BLaER1 (cell line): ENCODE results near the gene KLHDC4.

ENCODE experiments used
- H3K27ac ChIP-seq: shearing (Covaris generic); formaldehyde crosslinking; 2 replicates; pipeline ENCODE4 v1.8.1; 2022
- H3K27me3 ChIP-seq: shearing (Covaris generic); formaldehyde crosslinking; 2 replicates; pipeline ENCODE4 v1.8.1; 2022
- H3K36me3 ChIP-seq: shearing (Covaris generic); formaldehyde crosslinking; 2 replicates; pipeline ENCODE4 v1.8.1; 2022
- H3K4me1 ChIP-seq: shearing (Covaris generic); formaldehyde crosslinking; 2 replicates; pipeline ENCODE4 v1.8.1; 2022
- H3K4me2 ChIP-seq: shearing (Covaris generic); formaldehyde crosslinking; 2 replicates; pipeline ENCODE4 v1.8.1; 2022
- H3K4me3 ChIP-seq: shearing (Covaris generic); formaldehyde crosslinking; 2 replicates; pipeline ENCODE4 v1.8.1; 2022
- H3K9ac ChIP-seq: shearing (Covaris generic); formaldehyde crosslinking; 2 replicates; pipeline ENCODE4 v1.8.1; 2022
- H3K9me3 ChIP-seq: shearing (Covaris generic); formaldehyde crosslinking; 2 replicates; pipeline ENCODE4 v1.8.1; 2022
- H4K20me1 ChIP-seq: shearing (Covaris generic); formaldehyde crosslinking; 2 replicates; pipeline ENCODE4 v1.8.1; 2022
- Cebpa-rat ChIP-seq: shearing (Covaris generic); IDR thresholded peaks from 2 replicates; pipeline ENCODE4 v1.8.1; 2022

KLHDC4 gene

DNA sequence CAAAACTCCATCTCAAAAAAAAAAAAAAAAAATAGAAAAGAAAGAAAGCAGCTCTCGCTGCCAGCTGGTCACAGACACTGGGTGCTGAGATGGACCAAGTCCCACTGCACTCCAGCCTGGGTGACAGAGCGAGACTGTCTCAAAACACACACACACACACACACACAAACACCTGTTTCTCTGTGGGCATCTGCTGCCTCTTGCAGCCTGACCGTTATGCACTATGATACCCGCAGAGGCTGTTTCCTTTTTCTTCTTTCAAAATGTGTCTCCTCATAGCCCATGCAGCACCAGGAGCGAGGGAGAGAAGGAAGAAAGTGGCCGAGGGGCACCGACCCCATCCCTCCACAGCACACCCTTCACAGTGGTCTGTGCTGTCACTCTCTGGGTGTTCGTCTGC is 36.9 kb upstream of the KLHDC4 start:
- Histone ChIP-seq H4K20me1 (no peaks in the 10 kb centered on the region), H3K4me1 (peaks cover 82% of the 10 kb centered on the region), H3K36me3 (no peaks in the 10 kb centered on the region), H3K9me3 (no peaks in the 10 kb centered on the region), H3K27me3 (no peaks in the 10 kb centered on the region), H3K4me3 (peak overlapping the region; percentile 42; the same call in 1 of the 2 replicates), H3K27ac (peak overlapping the region; percentile 97), H3K4me2 (peak overlapping the region; percentile 94), H3K9ac (peak overlapping the region; percentile 72)
- TF ChIP-seq Cebpa-rat: no peak

DNA sequence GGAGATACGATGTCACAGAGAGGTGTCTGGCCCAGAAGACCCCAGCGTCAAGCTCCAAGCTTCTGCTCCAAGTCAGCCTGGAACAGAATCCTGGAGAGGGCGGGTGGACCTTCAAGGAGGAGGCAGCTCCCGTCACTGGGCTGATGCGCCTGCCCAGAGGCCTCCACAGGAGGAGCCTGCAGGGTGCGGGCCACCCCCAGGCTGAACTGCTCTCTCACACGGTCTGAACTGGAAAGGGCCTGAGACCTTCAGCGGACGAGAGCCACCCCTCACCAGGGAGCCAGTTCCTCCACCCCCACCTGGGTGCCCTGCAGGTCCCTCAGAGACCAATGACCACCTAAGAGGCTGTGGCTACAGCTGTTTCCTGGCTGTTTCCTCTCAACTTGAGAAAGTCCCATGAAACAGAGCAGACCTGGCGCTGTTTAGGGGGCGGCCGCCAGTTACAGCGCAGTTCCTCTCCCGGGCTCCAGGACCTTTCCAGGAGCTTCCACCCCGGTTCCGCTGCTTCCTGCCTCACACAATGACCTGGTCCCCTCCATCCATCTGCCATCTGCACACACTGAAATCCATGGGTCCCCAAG is 36.0 kb upstream of the KLHDC4 start:
- H3K4me2 ChIP-seq: peak overlapping the region; percentile 94

GRCh38 chr16:87800497-87800896 is 34.7 kb upstream of the KLHDC4 start:
- Histone ChIP-seq H3K27me3 (no peaks in the 10 kb centered on the region), H3K36me3 (no peaks in the 10 kb centered on the region), H3K9ac (no peak overlapping the region), H3K9me3 (no peaks in the 10 kb centered on the region), H3K27ac (peak overlapping the region; percentile 36; the same call in 1 of the 2 replicates), H3K4me3 (no peak overlapping the region), H4K20me1 (no peaks in the 10 kb centered on the region), H3K4me1 (peaks cover 75% of the 10 kb centered on the region), H3K4me2 (peak overlapping the region; percentile 94)
- no peak for TF ChIP-seq Cebpa-rat

More for the DNA sequence above, 36.0 kb upstream of the KLHDC4 start:
- peak overlapping the region; percentile 42; the same call in 1 of the 2 replicates for H3K4me3 ChIP-seq
- no peak for TF ChIP-seq Cebpa-rat
- H3K36me3 ChIP-seq: no peaks in the 10 kb centered on the region
- peak overlapping the region; percentile 97 for H3K27ac ChIP-seq
- no peaks in the 10 kb centered on the region for H3K27me3 ChIP-seq
- peak overlapping the region; percentile 72 for H3K9ac ChIP-seq
- H3K4me1 ChIP-seq: peaks cover 81% of the 10 kb centered on the region
- H3K9me3 ChIP-seq: no peaks in the 10 kb centered on the region
- H4K20me1 ChIP-seq: no peaks in the 10 kb centered on the region

- H3K4me1 ChIP-seq: peaks cover 73% of the 10 kb centered on the region
Measured at GRCh38 chr16:87795336-87795735, 29.6 kb upstream of the KLHDC4 start.

DNA sequence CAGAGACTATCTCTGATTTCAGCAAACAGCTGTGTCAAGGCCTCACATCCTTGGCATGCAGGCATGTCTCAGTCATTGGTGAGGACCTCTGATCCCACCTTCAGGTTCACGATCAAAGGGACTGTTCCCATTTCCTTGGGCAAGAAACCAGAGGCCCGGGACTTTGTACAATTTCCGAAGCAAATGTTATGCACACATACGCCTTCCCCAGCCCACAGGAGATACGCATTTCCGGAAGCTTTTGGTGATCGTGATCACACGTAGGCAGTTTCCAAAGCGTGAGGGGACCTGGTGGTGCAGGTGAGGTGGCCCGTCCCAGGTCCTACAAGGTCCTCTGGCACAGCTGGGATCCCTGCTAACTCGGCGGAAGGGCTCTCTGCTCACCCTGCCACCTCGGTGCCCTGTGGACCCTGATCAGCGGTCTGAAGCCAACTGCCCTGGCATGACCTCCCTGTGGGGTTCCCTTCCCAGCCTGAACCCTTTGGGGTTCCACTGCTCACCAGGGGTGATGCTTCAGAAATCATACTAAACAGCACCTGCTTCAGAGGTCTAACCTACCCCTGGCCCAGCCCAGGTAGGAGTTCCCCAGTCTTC is 28.8 kb upstream of the KLHDC4 start:
- TF ChIP-seq Cebpa-rat: no peak
- Histone ChIP-seq H3K4me3 (no peak overlapping the region), H3K4me2 (peak overlapping the region; percentile 82), H3K27me3 (no peaks in the 10 kb centered on the region), H3K9me3 (no peaks in the 10 kb centered on the region), H4K20me1 (no peaks in the 10 kb centered on the region), H3K36me3 (no peaks in the 10 kb centered on the region), H3K27ac (peak overlapping the region; percentile 58), H3K9ac (peak overlapping the region; percentile 26; the same call in 1 of the 2 replicates), H3K4me1 (peaks cover 68% of the 10 kb centered on the region)

More at GRCh38 chr16:87795336-87795735, 29.6 kb upstream of the KLHDC4 start:
- TF ChIP-seq Cebpa-rat: no peak
- Histone ChIP-seq H3K4me3 (no peak overlapping the region), H3K36me3 (no peaks in the 10 kb centered on the region), H3K9me3 (no peaks in the 10 kb centered on the region), H3K27me3 (no peaks in the 10 kb centered on the region), H3K9ac (no peak overlapping the region; the same call in 1 of the 2 replicates), H3K27ac (peak overlapping the region; percentile 58), H3K4me2 (peak overlapping the region; percentile 82), H4K20me1 (no peaks in the 10 kb centered on the region)

DNA sequence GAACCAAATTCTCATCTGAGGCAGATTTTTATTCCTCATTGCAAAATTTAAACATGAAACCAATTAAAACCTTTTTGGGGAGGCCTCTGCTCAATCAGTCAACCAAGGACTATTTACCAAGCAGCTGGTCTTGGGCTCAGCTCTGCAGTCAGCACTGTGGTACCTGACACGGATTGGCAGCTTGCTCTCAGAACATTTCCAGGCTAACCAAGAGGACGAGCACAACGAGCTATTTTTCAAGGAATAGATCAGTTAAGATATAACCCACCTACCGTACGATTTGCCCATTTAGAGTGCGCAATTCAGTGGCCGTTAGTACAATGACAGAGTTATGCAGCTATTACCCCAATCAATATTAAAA is 26.4 kb upstream of the KLHDC4 start:
- H3K4me3 ChIP-seq: no peak overlapping the region
- peaks cover 66% of the 10 kb centered on the region for H3K4me1 ChIP-seq
- H3K9ac ChIP-seq: no peak overlapping the region
- TF ChIP-seq Cebpa-rat: no peak
- peak overlapping the region; percentile 82 for H3K4me2 ChIP-seq
- H3K27ac ChIP-seq: no peak overlapping the region
- no peaks in the 10 kb centered on the region for H3K36me3 ChIP-seq
- no peaks in the 10 kb centered on the region for H3K9me3 ChIP-seq
- H4K20me1 ChIP-seq: no peaks in the 10 kb centered on the region
- H3K27me3 ChIP-seq: no peaks in the 10 kb centered on the region

DNA sequence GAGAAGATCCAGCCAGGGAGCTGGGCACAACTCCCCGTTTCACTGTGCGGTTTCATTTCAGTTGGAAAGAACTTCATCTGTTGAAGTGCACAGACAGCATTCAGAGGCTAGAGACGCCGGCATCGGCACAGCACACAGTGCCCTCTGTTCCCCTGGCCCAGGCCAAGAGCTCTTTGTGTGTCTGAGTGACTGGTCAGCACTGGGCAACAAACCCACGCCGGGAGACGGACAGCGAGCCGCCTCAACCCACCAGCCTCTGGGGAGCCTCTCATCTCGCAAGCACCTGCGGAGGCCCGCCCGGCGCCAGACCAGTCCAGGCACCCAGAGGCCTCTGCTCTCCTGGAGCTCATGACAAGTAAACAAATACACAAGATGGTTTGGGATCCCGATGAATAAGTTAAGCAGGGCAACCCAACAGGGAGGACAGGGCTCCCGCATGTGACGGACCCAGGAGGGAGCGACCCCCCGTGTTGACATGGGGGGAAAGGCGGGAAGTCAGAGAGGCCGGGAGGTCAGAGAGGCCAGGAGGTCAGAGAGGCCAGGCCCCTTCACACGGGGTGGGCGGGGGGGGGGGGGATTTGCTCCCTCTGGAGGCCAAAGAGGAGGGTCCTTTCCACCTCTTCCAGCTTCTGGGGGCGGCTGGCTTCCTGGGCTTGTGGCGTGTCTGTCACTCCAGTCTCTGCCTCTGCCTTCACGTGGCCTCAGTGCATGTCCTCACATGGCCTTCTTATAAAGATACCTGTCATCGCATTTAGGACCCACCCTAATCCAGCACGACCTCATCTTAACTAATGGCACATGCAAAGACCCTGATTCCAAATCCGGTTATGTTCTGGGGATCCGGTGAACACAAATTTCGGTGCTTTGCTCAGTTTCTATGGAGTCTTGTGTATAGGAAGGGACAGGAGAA is 25.8 kb upstream of the KLHDC4 start:
- Histone ChIP-seq H3K9ac (no peak overlapping the region), H3K4me3 (no peak overlapping the region), H3K9me3 (no peaks in the 10 kb centered on the region), H4K20me1 (no peaks in the 10 kb centered on the region), H3K4me1 (peaks cover 62% of the 10 kb centered on the region), H3K27me3 (no peaks in the 10 kb centered on the region), H3K4me2 (peak overlapping the region; percentile 82), H3K36me3 (no peaks in the 10 kb centered on the region), H3K27ac (no peak overlapping the region)
- no peak for TF ChIP-seq Cebpa-rat

DNA sequence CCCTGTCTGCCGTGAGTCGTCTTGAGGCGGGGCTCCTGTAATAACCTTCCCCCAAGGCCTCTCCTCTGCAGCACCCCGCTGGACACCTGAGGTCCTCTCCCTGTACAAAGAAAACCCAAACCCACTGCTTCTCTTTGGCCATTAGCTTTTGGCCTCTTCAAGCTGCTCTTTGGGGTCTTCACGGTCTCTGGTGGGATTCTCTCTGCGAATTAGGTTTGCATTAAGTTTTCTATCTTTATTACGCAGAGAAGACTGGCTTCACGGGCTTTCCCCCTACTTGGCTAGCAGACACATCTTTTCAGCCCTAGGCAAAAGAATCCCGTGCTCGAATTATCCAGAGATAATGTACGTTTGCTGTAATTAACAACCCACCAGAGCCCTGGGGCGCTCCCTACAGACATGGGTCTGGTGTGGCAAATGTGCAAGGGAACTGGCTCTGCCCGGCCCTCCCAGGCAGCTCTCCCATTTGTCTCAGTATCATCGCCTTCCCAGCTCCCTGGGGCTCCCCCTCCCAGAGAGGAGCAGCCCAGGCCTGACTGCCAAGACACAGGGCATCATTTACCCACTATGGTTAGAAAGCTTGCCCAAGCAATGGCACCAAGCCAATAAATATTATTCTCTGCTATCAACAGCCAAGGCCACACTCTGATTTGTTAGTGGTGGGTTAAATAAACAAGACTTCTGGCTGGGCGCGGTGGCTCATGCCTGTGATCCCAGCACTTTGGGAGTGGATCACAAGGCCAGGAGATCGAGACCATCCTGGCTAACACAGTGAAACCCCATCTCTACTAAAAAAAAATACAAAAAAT is 24.7 kb upstream of the KLHDC4 start:
- no peaks in the 10 kb centered on the region for H3K9me3 ChIP-seq
- no peak overlapping the region for H3K4me3 ChIP-seq
- no peaks in the 10 kb centered on the region for H3K27me3 ChIP-seq
- no peak overlapping the region for H3K4me2 ChIP-seq
- H3K36me3 ChIP-seq: no peaks in the 10 kb centered on the region
- peaks cover 59% of the 10 kb centered on the region for H3K4me1 ChIP-seq
- H4K20me1 ChIP-seq: no peaks in the 10 kb centered on the region
- H3K27ac ChIP-seq: peak overlapping the region; percentile 35
- no peak for TF ChIP-seq Cebpa-rat
- no peak overlapping the region for H3K9ac ChIP-seq
